GM21381 (cell line): Measurements from ENCODE around the gene F2R.
"Not testable (repeated sequence)": the region's sequence is repeated elsewhere in the genome, so short reads cannot be mapped to it uniquely, and the experiment has no call there.

Experiments used
- ATAC-seq: cut with Tn5 transposase; IDR thresholded peaks from one replicate; pipeline ENCODE4 v1.9.1; 2021; ENCODE audit warnings: mild to moderate bottlenecking, moderate library complexity; ENCODE audit not compliant: unreplicated experiment

F2R gene

DNA sequence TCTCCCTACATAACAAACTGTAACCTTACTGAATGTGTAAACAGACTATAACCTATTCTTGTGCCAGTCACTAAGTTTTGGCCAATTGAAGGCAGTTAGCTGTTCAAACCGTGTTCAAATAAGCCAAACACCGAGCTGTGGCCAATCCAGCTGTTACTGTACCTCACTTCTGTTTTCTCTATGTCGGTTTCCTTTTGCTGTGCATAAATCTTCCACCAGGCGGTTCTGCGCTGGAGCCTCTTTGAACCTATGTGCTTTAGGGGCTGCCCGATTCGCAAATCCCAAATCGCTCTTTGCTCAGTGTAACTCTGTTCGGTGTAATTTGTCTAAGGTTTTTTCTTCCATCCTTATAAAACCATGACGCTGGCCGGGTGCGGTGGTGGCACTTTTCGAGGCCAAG lies 31.8 kb downstream of the F2R start:
- no peak for ATAC-seq

DNA sequence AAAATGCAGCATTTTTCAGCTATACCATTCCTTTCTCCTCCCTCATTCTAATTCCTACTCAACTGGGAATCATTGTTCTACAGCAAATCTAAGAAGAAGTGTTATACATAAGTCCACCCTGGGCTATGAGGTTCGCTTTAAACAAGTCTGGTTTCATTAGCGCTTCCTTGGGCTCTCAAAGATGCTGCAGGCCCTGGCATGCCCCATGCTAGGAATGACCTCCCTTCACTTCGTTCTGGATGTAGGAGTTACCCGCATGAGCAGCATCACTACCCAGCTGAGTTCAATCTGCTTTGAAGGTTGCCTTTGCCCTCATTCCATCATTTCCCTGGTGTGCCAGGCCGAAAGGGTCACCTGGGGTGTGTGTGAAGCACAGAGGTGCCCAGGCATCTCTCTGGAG lies 35.4 kb downstream of the F2R start:
- no peak for ATAC-seq

DNA sequence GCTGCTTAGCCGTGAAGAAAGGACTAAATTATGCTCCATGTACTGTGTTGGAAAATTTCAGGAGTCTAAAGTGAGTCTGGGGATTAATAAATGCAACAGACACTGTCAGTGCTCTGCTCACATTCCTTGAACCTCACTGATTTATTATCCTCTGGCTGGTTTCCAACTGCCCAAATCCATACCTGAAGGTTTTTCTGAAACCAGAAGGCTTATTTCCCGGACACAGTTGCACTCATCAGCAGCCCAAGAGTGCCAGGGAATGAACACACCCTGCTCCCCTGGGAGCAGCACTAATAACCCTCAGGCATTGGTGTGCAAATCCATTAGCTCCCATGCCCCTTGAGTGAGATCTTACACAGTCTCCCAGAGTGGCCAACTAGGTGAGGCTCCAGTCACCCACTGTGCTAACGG lies 38.7 kb downstream of the F2R start:
- ATAC-seq, result no peak

DNA sequence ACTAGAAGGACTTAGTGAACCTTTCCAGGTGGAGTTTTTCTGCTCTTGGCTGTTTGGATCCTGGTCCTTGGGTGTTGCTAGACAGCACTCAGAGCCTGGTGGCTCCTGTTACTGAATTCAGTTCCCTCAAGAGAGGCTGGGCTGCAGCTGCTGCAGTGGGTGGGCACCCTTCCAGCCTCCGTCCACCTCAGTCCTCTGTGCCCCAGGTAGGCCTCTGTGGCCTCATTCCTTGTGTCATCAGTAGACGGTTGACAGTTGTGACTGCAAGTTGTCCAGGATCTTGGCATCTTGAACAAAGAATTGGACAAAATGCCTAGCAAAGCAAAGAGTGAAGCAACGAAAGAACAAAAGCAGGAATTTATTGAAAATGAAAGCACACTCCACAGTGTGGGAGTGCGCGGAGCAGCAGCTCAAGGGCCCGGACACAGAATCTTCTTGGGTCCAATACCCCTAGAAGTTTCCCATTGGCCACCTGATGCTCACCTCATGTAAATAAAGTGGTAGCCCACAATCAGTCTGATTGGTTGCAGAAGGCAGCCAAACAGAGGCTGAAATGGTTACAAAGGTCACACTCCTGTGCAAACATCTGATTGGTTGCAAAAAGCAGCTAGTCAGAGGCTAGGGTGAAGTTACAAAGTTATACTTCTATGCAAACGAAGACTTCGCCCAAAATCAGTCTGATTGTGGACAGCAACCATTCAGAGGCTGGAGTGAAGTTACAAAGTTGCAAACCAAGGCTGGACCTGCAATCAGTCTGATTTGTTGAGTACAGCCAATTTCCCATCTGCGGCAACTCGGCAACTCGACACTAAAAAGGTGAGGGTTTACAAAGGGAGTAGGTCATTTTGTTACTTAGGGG lies 40.1 kb downstream of the F2R start:
- no peak for ATAC-seq

DNA sequence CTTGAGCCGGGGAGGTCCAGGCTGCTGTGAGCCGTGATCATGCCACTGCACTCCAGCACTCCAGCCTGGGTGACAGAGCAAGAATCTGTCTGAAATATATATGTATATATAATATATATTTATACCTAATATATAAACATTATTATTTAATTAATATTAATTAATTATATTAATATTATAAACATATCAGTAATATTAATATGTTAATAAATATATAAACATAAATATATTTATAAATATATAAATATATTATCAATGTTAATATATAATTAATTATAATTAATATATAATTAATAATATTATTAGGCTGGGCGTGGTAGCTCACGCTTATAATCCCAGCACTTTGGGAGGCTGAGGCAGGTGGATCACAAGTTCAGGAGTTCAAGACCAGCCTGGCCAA lies 41.1 kb downstream of the F2R start:
- ATAC-seq, result no peak

DNA sequence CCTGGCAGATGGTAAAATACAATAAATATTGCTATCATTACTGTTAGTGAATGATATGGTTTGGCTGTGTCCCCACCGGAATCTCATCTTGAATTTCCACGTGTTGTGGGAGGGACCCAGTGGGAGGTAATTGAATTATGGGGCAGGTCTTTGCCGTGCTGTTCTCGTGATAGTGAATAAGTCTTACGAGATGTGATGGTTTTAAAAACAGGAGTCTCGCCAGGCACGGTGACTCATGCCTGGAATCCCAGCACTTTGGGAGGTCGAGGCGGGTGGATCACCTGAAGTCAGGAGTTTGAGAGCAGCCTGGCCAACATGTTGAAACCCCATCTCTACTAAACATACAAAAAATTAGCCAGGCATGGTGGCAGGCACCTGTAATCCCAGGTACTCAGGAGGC lies 45.2 kb downstream of the F2R start:
- ATAC-seq, result not testable (repeated sequence)

DNA sequence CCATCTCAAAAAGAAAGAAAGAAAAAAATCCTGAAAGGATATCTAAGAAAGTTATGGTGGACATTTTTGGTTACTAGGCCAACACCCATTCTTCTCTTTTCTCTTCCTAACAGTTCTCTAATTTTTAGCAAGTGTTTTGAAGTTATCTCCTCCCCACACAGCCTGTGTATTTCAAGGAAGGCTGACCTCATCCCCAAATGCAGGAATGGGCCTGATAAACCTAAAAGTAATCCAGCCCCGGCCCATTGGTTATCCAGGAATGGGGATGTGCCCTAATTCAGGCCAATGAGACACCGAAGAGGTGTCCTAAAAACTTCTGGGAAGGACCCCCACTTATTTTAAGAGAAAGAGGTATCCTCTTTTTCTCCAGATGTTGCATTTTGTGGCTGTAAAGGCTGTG lies 46.6 kb downstream of the F2R start:
- no peak for ATAC-seq

DNA sequence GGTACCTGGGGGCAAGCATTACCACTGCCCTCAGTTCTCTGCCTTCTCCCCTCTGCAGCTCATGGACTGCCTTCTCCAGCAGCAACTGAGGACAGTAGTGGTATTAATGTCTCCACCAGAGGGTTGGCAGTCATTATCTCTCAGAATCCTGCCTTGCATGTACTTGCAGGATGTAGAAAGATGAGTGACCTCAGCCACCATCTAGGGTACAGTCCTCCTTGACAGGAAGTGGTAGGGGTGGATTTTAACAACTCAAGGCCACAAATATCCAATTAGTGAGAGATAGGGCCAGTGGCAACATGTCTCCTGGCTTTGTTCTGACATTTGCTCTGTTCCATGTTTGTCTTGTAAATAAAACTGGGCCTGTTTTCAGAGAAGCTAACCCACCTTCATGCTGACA lies 47.2 kb downstream of the F2R start:
- no peak for ATAC-seq

DNA sequence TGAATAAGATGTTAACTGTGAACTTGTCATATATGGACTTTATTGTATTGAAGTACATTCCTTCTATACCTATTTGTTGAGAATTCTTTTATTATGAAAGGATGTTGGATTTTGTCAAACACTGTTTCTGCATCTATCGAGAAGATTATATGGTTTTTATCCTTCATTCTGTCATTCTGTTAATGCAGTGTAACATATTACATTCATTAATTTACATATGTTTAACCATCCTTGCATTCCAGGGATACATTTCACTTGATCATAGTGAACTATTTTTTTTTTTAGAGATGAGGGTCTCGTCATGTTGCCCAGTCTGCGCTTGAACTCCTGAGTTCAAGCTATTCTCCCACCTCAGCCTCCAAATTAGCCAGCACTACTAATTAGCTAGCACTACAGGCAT lies 48.4 kb downstream of the F2R start:
- no peak for ATAC-seq

DNA sequence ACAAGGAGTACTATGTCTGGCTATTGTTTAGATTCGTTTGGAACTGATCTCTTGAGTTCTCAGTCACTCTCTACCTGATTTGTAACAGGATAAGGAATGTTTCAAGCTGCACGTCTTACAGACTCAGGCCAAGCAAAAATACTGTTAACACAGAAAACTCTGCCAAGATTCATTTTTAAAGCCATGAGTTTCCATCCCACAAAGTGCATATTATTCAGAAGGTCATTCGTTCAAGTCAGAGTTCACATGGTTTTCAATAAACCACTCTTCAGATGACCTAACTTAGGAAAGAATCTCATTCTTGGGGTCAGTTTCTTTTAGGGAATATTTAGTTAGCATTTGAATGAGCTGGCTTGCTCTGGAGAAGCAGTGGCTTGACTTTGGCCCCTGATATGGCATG lies 49.3 kb downstream of the F2R start:
- ATAC-seq, result no peak

DNA sequence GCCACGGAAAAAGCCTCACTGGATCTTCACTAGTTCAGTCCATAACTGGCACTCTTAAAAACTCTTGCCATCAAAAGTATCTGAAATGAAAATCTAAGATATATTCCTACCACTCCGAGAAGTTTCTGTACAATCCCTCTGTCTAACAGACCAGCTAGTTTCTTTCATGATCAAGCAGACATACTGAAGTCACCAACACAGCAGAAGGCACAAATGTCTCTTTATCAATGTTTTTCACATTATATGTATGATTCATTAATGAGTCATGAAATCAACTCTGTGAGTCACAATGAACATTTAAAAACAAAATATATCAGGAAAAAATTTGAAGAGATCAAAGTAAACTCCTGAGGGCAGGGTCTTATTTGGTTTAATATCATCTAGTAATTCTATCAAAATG lies 50.8 kb downstream of the F2R start:
- ATAC-seq, result no peak

DNA sequence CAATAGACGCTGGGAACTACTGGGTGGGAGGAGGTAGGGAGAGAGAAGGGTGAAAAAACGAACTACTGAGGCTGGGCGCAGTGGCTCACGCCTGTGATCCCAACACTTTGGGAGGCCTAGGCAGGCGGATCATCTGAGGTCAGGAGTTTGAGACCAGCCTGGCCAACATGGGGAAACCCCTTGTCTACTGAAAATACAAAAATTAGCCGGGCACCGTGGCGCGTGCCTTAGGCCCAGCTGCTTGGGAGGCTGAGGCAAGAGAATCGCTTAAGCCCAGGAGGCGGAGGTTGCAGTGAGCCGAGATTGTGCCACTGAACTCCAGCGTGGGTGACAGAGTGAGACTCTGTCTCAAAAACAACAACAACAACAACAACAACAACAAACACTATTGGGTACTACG lies 55.1 kb downstream of the F2R start:
- ATAC-seq, result not testable (repeated sequence)

DNA sequence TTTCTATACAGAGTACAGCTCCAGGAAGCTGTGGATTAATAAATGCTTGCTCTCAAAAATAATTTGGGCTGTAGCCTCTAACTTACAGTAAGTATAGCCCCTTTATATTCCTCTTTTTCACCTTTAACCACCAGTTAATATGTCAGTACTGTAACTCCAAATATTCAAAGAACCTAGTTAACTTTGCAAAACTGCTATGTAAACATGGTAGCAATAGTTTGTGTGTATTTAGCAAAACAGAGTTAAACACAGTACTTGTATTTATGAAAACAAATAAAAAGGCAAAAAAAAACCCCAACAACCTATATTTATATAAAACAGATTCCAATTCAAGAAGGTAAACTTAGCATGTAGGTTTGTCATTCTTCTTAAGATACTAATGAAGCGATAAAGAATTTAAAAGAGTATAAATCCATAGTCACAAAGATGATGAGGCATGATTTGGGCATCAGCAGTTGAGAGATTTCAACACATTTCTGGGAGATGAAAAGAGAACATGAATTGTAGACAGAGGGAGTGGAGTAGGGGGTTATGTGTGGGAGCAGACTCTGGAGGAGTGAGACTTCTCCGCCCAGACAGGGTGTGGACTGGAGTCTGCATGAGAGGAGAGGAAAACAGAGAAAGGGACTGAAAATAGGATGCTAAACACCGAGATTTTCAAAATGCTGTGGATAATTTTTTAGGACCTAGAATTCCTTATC lies 55.9 kb downstream of the F2R start:
- ATAC-seq, result no peak

DNA sequence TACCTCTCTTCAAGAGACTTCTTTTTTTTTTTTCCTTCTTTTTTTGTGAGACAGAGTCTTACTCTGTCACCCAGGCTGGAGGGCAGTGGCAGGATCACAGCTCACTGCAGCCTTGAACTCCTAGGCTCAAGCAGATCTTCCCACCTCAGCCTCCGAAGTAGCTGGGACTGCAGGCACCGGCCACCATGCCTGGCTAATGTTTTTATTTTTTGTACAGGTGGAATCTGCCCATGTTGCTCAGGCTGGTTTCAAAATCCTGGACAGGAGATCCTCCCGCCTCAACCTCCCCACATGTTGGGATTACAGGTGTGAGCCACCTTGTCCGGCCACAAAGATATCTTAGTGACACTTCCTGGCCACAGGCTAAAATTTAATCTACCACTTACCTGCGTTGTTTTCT lies 60.0 kb downstream of the F2R start:
- ATAC-seq, result no peak

DNA sequence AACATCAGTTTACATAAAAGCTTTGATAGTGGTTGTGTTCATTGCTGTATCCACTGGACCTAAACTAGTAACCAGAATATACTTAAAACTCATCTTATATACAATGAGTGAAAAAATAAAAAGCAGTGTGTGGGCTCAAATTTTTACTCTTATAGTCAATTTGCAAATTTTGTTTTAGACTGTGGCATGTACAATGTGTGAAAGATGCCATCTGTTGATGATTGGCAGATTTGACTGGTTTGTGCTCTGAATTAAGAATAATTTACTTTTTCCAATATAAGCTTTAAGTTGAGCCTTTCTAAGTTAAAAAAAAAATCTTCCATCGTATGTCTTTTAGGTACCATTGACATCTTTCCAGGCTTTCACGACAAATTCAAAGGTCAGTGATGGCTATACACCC lies 60.5 kb downstream of the F2R start:
- no peak for ATAC-seq

DNA sequence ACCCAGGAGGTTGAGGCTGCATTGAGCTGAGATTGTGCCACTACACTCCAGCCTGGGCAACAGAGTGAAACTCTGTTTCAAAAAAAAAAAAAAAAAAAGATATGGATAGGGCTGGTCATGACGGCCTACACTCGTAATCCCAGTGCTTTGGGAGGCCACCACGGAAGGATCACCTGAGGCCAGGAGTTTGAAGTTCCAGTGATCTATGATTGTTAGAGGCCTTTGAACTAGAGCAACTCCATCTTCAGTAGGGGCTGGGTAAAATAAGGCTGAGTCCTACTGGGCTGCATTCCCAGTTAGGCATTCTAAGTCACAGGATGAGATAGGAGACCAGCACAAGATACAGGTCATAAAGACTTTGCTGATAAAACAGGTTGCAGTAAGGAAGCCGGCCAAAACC lies 64.7 kb downstream of the F2R start:
- ATAC-seq, result not testable (repeated sequence)

DNA sequence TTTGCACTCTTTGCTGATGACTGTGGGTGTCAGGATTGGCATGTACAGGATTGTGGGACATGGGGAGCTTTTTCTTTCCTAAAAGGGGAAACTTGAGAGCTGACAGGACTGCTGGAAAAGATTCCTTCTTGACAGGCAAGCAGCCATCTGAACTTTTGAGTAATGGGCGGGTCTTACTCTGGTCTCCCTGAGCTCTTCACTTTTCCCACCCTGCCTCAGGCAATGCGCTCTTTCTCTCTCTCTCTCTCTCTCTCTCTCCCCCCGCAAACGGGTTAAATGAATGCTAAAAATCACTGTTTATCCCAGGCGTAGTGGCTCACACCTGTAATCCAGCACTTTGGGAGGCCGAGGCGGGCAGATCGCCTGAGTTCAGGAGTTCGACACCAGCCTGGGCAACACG lies 65.8 kb downstream of the F2R start:
- ATAC-seq, result no peak

DNA sequence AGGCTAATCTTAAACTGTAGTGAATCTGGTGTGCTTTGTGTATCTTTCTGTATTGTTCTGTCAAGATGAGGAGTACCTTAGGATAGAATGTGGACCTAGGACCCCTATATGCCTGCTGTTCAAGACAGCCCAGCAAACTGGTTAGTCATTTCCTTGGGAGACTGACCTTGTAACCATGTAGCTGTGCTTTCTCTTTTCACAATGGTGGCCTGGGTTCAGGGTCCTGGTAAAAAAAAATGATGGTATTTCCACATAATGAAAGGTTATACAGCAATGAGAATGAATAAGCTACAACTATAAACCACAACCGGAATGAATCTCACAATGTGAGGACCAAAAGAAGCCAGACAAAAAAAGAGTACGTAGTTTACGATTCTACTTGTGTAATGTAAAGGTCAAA lies 66.5 kb downstream of the F2R start:
- no peak for ATAC-seq
